ENCODE measurements around the gene ZDHHC18. TPM values are rescaled to one million over a fixed set of nuclear protein-coding genes. Genes with fewer than 3 reads are reported as not detected.
A peak's percentile ranks its signal among the peaks of the same experiment; 100 is the strongest.

ZDHHC18 gene
- total RNA-seq, 1 donor: 16.4 TPM

DNA sequence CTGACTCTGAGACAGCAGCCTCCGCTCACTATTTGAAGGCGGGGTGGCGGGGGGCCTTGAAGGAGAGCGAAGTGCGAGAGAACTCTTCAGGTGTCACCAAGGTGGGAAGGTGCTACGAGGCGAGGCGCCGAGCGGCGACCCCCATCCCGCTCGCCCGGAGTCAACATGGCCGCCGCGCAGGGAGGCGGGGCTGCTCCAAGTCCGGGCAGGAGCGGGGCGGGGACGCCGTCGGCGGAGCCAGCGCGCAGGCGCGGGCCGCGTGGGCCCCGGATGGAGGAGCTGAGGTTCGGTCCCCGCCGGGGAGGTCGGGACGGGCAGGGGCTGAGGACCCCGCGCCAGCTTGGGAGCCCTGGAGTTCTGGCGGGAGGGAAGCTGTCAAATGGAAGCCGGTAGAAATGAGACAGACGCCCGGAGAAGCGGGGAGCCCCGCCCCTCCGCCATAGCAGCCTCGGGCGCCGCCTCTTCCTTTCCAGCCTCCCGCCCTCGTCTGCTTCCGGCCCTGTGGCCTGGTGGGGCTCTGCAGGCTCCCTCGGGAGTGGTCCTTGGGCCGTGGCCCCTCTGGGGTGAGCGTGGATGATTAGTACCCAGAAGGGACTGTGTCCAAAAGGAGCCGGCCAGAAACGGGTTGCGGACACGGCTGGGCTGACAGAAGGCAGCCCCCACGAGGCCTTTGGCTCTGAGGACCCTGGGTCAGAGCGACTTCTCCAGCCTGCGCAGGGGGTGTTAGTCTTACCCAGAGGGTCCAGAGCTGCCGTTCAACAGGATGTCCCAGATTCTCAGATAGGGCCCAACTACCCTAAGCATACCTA lies 38.6 kb upstream of the ZDHHC18 start, which contains the start of gene PIGV:
Gene PIGV (plus strand): TSS at position 245 of the 809 bp plus-strand sequence. CDS start 2,866 bp downstream, outside the sequence.
- DNase-seq (ENCODE audit: low read depth): peak; percentile 79
- peak within 1 kb of the TSS; percentile 78 for H3K4me3 ChIP-seq (ENCODE audit: low read depth, low read length)
- TF ChIP-seq, protein P1, sequence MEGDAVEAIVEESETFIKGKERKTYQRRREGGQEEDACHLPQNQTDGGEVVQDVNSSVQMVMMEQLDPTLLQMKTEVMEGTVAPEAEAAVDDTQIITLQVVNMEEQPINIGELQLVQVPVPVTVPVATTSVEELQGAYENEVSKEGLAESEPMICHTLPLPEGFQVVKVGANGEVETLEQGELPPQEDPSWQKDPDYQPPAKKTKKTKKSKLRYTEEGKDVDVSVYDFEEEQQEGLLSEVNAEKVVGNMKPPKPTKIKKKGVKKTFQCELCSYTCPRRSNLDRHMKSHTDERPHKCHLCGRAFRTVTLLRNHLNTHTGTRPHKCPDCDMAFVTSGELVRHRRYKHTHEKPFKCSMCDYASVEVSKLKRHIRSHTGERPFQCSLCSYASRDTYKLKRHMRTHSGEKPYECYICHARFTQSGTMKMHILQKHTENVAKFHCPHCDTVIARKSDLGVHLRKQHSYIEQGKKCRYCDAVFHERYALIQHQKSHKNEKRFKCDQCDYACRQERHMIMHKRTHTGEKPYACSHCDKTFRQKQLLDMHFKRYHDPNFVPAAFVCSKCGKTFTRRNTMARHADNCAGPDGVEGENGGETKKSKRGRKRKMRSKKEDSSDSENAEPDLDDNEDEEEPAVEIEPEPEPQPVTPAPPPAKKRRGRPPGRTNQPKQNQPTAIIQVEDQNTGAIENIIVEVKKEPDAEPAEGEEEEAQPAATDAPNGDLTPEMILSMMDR (IDR thresholded peaks at IDR 0.05; ENCODE audit: insufficient read depth, low read depth, low read length): no peak

DNA sequence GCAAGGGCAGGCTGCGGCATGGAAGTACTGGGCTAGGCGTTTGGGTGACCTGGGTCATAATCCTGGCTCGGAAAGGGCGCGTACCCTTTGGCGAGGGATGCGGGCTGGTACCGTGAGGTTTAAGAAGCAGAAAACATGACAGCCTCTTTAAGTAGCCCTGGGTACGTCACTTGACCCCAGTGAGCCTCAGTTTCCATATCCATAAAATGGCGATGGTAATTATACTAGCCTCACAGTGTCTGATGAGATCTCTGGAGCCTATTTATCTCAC lies 38.0 kb upstream of the ZDHHC18 start:
- H3K4me3 ChIP-seq (ENCODE audit: low read depth, low read length): peak overlapping the region; percentile 78
- DNase-seq (ENCODE audit: low read depth): no peak
- TF ChIP-seq, protein P1 (IDR thresholded peaks at IDR 0.05; ENCODE audit: insufficient read depth, low read depth, low read length): no peak

DNA sequence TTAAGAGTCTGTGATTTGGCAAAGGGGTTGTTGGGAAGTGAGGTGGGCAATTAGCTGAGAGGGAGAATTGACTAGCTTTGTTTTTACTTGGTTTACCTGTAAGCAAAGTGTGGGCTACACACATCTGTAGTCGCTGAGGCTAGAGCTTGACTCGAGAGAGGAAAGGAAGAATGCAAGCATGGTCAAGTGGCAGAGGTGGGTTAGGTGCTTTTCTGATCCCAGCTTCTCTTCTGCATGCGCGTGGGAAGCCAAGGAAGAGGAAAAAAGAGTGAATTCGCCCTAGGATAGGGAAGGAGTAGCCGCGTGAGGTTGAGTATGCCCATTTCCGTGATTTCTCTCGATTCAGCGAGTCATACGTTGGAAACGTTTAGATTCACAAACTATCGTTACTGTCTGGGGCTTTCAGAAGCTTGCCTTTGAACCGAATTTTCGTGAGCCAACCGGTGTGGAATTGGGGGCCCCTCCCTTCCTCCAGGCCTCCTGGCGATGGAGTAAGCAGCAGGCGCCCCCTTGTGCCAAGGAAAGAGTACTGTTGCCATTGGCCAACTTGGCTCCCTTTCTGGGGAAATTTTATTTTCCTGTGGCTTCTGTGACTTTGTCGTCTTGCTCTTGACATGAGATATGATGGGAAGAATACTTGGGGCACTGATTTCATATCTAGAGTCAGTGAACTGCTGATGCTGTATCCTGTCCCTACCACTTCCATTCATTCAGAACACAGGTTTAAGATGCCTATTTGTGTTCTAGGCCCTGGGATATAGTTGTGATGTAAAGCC lies 37.5 kb upstream of the ZDHHC18 start:
- H3K4me3 ChIP-seq (ENCODE audit: low read depth, low read length): peak overlapping the region; percentile 78
- peak; percentile 87 for DNase-seq (ENCODE audit: low read depth)
- TF ChIP-seq, protein P1 (IDR thresholded peaks at IDR 0.05; ENCODE audit: insufficient read depth, low read depth, low read length): peak; percentile 98

DNA sequence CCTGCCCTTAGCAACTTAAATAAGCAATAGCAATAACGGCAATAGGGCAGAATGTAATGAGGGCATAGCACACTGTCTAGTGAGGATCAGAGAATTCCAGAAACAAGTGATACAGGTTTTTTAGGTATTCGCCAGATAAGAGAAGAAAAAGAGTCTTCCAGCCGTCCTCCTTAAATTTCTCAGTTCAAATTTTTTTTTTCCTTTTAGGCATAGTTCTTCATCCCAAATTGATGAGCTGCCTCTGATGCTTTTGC lies 36.9 kb upstream of the ZDHHC18 start:
- no peak for DNase-seq (ENCODE audit: low read depth)
- TF ChIP-seq, protein P1 (IDR thresholded peaks at IDR 0.05; ENCODE audit: insufficient read depth, low read depth, low read length): no peak
- H3K4me3 ChIP-seq (ENCODE audit: low read depth, low read length): no peak overlapping the region

DNA sequence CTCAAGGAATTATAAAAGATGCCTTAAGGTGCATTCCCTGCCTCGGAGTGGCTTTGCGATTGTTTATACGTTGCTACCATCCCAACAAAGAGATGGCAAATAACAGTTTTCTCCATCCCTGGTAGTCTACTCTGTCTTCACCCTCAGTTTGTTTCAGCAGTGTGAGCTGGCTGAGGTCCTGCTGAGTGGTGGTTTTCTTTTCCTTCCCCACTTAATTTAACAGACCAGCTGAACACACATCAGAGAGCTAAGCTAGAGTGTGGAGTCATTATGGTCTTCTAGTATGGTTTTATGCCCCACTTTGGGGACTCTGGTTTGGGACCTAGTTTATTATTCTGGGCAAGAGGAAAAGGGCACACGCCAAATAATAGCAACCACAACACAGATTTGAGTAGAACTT lies 36.6 kb upstream of the ZDHHC18 start:
- TF ChIP-seq, protein P1 (IDR thresholded peaks at IDR 0.05; ENCODE audit: insufficient read depth, low read depth, low read length): no peak
- no peak for DNase-seq (ENCODE audit: low read depth)
- H3K4me3 ChIP-seq (ENCODE audit: low read depth, low read length): no peak overlapping the region

DNA sequence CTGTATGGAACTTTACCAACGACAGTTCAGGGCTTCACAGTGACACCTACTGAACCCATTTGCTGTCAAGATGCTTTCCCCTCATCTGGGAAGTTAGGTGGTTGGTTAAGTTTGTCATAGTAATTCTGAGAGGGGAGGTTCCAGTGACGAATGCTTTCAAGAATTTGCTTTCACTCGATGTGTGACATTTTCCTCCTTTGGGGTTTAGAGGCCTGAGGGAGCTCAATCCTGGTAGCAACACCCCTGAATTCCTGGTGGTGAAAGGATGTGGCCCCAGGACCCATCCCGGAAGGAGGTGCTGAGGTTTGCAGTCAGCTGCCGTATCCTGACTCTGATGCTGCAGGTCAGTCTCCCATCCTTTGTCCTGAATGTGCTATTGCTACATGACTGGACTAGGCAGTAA lies 35.9 kb upstream of the ZDHHC18 start:
- TF ChIP-seq, protein P1 (IDR thresholded peaks at IDR 0.05; ENCODE audit: insufficient read depth, low read depth, low read length): no peak
- DNase-seq (ENCODE audit: low read depth): no peak

More for the DNA sequence above, 35.9 kb upstream of the ZDHHC18 start:
- no peak overlapping the region for H3K4me3 ChIP-seq (ENCODE audit: low read depth, low read length)

All from fibroblast of villous mesenchyme (primary cell).